Stimulated activated CD8-positive, alpha-beta memory T cell treated with anti-CD3 and anti-CD28 coated beads, Interleukin-7, amount 100 ng/mL, for 1 hour (primary cell): Measurements from ENCODE around the gene EED.
"Not testable (repeated sequence)": the region's sequence is repeated elsewhere in the genome, so short reads cannot be mapped to it uniquely, and the experiment has no call there.

Source experiments
- DNase-seq, 2 donors: peaks; one replicate each; pipeline ENCODE4 v3.0.0-alpha.2; 2020; ENCODE audit warnings: low read depth in 2 of 2

Gene EED

GRCh38 chr11:86291466-86292262 is 47.1 kb downstream of the EED start:
- DNase-seq = peak; percentile 14 to 32

- no peak for DNase-seq
Measured at GRCh38 chr11:86292912-86293616, 48.5 kb downstream of the EED start.

- no peak for DNase-seq
Measured at GRCh38 chr11:86294026-86294425, 49.5 kb downstream of the EED start.

GRCh38 chr11:86301742-86302091 is 57.2 kb downstream of the EED start:
- DNase-seq = no peak

- DNase-seq = peak; percentile 77 to 90
Measured at GRCh38 chr11:86302092-86302793, 57.7 kb downstream of the EED start, which contains the start of gene HIKESHI. Gene HIKESHI (plus strand): TSS chr11:86302240. CDS start chr11:86302449, 209 bp downstream.

GRCh38 chr11:86303257-86303656 is 58.7 kb downstream of the EED start:
- no peak for DNase-seq

- DNase-seq = not testable (repeated sequence)
Measured at GRCh38 chr11:86308710-86309109, 64.2 kb downstream of the EED start.

GRCh38 chr11:86313793-86314192 is 69.2 kb downstream of the EED start:
- DNase-seq = no peak

GRCh38 chr11:86314636-86315035 is 70.1 kb downstream of the EED start:
- DNase-seq = no peak
